ENCODE results near the gene C7.
"Not testable (repeated sequence)": the region's sequence is repeated elsewhere in the genome, so short reads cannot be mapped to it uniquely, and the experiment has no call there.

Gene C7

DNA sequence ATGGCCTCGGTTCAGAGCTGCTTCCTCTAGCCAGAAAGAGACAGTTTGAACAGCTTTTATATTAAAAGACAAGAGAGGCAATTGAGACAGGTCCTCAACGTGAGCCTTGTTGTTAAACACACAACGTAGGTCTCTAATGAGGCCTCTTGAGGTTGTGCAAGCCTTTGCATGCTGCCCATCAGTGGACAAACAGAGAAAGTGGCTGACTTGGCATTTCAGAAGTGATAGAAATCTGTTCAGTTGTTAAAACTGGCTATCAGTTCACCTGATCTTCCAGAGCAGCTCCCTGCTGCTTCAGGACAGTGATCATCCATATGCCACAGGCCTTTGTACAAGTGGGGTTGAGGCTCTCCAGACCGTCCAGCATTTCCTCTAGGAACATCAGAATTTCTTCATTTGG, 103.0 kb downstream of the C7 start:
- H3K4me3 ChIP-seq (ENCODE audit: low read depth, low read length), result no peak overlapping the region
- DNase-seq (ENCODE audit: low read depth), result no peak
- no peak for TF ChIP-seq MYC (IDR thresholded peaks at IDR 0.05; ENCODE audit: low read depth, low read length)
- TF ChIP-seq, protein P1, sequence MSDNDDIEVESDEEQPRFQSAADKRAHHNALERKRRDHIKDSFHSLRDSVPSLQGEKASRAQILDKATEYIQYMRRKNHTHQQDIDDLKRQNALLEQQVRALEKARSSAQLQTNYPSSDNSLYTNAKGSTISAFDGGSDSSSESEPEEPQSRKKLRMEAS (IDR thresholded peaks at IDR 0.05; ENCODE audit: low read depth, low read length), result no peak
- no peak for TF ChIP-seq CTCF (IDR thresholded peaks at IDR 0.05; ENCODE audit: low read depth, low read length)
- TF ChIP-seq POLR2A (IDR thresholded peaks at IDR 0.05; ENCODE audit: extremely low read depth, insufficient read length), result no peak

- DNase-seq (ENCODE audit: low read depth); H3K4me3 ChIP-seq (ENCODE audit: low read depth, low read length): not testable (repeated sequence)
Observed at GRCh38 chr5:41022600-41022999, 113.3 kb downstream of the C7 start.

Measured in NB4 (cell line).